Measurements from ENCODE around the gene ABCB6.
"Not testable (repeated sequence)": the region's sequence is repeated elsewhere in the genome, so short reads cannot be mapped to it uniquely, and the experiment has no call there.

Gene ABCB6

GRCh38 chr2:219214141-219214540 is 4.6 kb downstream of the ABCB6 start:
- DNase-seq (ENCODE audit: low read depth in 2 of 2), result no peak

- no peak for DNase-seq (ENCODE audit: low read depth in 2 of 2)
These were observed 5.2 kb downstream of the ABCB6 start for GRCh38 chr2:219213486-219214071.

- DNase-seq (ENCODE audit: low read depth in 2 of 2), result no peak
These were observed 5.7 kb downstream of the ABCB6 start for GRCh38 chr2:219213026-219213415.

- no peak for DNase-seq (ENCODE audit: low read depth in 2 of 2)
These were observed 7.8 kb downstream of the ABCB6 start for GRCh38 chr2:219210886-219211362.

GRCh38 chr2:219210196-219210885 is 8.4 kb downstream of the ABCB6 start:
- no peak for DNase-seq (ENCODE audit: low read depth in 2 of 2)

GRCh38 chr2:219209236-219210195 is 9.2 kb downstream of the ABCB6 start:
- DNase-seq (ENCODE audit: low read depth in 2 of 2), result no peak

- DNase-seq (ENCODE audit: low read depth in 2 of 2), result no peak
These were observed 10.6 kb downstream of the ABCB6 start for GRCh38 chr2:219207884-219208740.

GRCh38 chr2:219207134-219207883 is 11.4 kb downstream of the ABCB6 start:
- no peak for DNase-seq (ENCODE audit: low read depth in 2 of 2)

- DNase-seq (ENCODE audit: low read depth in 2 of 2), result peak; percentile 84 to 92
These were observed 12.2 kb downstream of the ABCB6 start, which contains the start of gene ZFAND2B for GRCh38 chr2:219206328-219207133. TSS of gene ZFAND2B (plus strand) at chr2:219206782. CDS start at chr2:219206988, 206 bp downstream.

- no peak for DNase-seq (ENCODE audit: low read depth in 2 of 2)
These were observed 12.8 kb downstream of the ABCB6 start for GRCh38 chr2:219205981-219206327.

GRCh38 chr2:219205165-219205538 is 13.6 kb downstream of the ABCB6 start:
- DNase-seq (ENCODE audit: low read depth in 2 of 2), result no peak

- DNase-seq (ENCODE audit: low read depth in 2 of 2), result no peak
These were observed 14.2 kb downstream of the ABCB6 start for GRCh38 chr2:219204425-219205164.

- not testable (repeated sequence) for DNase-seq (ENCODE audit: low read depth in 2 of 2)
These were observed 17.4 kb downstream of the ABCB6 start for GRCh38 chr2:219201331-219201730.

GRCh38 chr2:219200502-219201326 is 18.0 kb downstream of the ABCB6 start:
- not testable (repeated sequence) for DNase-seq (ENCODE audit: low read depth in 2 of 2)

GRCh38 chr2:219199470-219200211 is 19.1 kb downstream of the ABCB6 start:
- DNase-seq (ENCODE audit: low read depth in 2 of 2), result no peak

GRCh38 chr2:219198974-219199373 is 19.8 kb downstream of the ABCB6 start:
- no peak for DNase-seq (ENCODE audit: low read depth in 2 of 2)

- DNase-seq (ENCODE audit: low read depth in 2 of 2), result no peak
These were observed 21.4 kb downstream of the ABCB6 start for GRCh38 chr2:219197388-219197787.
